ENCODE measurements around the gene GPR55.

DNA sequence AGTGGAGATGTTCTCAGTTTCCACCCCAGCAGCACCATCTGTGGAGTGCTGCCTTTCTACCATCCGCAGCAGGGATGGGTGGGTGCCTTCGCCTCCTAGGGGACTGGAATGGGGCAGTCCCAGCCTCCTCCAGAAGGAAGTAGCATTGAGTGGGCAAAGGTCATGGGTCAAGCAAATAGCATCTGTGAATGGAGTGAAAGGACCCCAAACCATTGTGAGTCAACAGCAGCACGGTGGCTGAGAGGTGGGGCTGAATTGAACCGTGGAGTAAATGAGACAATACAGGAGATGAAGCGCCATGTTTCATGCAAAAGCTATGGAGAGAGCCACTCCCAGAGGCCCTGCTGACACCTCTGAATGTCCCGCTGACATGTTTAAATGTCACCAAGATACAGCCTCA is 9.7 kb downstream of the GPR55 start:
- TF ChIP-seq CTCF (conservative IDR thresholded peaks at IDR 0.05), result no peak
- no peak for TF ChIP-seq EZH2 (IDR thresholded peaks at IDR 0.05; ENCODE audit: low read depth)

All from PC-9 (cell line).